ENCODE data around the gene SBF2.

SBF2 gene

DNA sequence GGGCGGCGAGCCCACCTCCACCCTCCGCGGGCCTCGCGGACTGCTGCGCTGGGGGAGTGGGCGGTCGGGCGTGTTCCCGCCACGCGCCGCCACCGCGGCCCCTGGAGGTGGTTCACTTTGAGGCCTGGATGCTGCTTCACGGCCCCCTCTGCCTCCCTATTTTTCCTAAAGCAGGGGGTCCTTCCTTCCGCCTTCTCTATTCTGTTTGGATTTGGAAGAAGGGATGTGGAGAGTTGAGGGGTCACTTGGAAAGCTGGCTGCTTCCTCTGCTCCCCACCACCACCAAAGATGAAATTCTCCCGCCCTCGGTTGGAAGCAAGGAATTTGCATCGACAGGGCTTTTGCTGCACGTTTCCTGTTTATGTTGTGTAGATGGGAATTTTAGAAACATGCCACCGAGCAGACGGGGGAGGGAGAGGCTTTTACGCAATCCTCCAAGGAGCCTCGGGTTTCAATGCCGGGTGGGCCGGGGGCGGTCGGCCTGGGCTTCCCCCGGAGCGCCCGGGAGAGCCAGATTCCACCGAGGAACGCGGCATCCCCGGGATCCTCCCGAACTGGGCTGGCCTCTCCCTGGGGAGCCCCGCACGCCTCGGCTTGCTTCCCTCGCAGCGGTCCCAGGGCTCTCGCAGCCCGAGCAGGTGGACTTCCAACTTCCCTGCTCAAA is 403 bp upstream of the SBF2 start:
- H3K27me3 ChIP-seq (ENCODE audit: control insufficient read depth, insufficient read depth, low read length) = peaks cover 6% of the 10 kb centered on the region; the same call in 1 of the 2 replicates
- 0 out of 2 replicates have a peak, but pooled peaks cover 2% of the 10 kb centered on the region for H3K36me3 ChIP-seq (ENCODE audit: control insufficient read depth, insufficient read depth, low read length)
- no peaks in the 10 kb centered on the region for H3K9me3 ChIP-seq (ENCODE audit: control insufficient read depth, insufficient read depth, low read length)
- H3K27ac ChIP-seq (ENCODE audit: low read depth, low read length) = peak overlapping the region; percentile 94
- peak overlapping the region; percentile 57 for H3K9ac ChIP-seq (ENCODE audit: low read depth, low read length)
- peaks cover 35% of the 10 kb centered on the region for H3K4me1 ChIP-seq (ENCODE audit: control insufficient read depth, insufficient read depth, low read length)
- H3K4me3 ChIP-seq (ENCODE audit: low read depth, low read length) = peak overlapping the region; percentile 87

DNA sequence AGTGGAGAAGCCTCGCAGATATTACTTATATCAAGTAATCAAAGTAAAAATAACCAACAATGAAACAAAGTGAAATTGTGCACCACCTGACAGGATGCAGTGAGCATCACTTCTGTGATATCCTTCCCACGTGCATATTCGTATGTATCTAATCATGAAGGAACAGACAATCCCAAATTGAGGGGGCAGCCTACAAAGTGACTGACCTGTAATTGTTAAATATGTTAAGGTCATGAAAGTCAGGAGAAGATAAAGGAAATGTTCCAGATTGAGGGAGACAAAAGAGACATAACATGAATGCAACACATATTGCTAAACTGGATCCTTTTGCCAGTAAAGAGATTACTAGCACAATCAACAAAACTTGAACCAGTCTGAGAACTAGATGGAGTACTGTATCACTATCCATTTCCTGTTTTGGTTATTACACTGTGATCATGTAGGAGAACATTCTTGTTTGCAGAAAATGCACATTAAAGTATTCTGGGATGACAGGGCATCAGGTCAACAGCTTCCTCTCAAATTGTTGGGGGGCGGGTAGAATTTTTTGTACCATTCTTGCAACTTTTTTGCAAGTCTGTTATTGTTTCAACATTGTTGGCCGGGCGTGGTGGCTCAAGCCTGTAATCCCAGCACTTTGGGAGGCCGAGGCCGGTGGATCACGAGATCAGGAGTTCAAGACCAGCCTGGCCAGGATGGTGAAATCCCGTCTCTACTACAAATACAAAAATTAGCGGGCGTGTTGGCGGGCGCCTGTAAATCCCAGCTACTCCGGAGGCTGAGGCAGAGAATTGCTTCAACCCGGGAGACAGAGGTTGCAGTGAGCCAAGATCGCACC is 2.0 kb downstream of the SBF2 start:
- no peaks in the 10 kb centered on the region for H3K36me3 ChIP-seq (ENCODE audit: control insufficient read depth, insufficient read depth, low read length)
- peaks cover 6% of the 10 kb centered on the region; the same call in 1 of the 2 replicates for H3K27me3 ChIP-seq (ENCODE audit: control insufficient read depth, insufficient read depth, low read length)
- no peak overlapping the region for H3K4me3 ChIP-seq (ENCODE audit: low read depth, low read length)
- H3K27ac ChIP-seq (ENCODE audit: low read depth, low read length) = no peak overlapping the region
- no peak overlapping the region for H3K9ac ChIP-seq (ENCODE audit: low read depth, low read length)
- H3K9me3 ChIP-seq (ENCODE audit: control insufficient read depth, insufficient read depth, low read length) = no peaks in the 10 kb centered on the region
- H3K4me1 ChIP-seq (ENCODE audit: control insufficient read depth, insufficient read depth, low read length) = peaks cover 35% of the 10 kb centered on the region

DNA sequence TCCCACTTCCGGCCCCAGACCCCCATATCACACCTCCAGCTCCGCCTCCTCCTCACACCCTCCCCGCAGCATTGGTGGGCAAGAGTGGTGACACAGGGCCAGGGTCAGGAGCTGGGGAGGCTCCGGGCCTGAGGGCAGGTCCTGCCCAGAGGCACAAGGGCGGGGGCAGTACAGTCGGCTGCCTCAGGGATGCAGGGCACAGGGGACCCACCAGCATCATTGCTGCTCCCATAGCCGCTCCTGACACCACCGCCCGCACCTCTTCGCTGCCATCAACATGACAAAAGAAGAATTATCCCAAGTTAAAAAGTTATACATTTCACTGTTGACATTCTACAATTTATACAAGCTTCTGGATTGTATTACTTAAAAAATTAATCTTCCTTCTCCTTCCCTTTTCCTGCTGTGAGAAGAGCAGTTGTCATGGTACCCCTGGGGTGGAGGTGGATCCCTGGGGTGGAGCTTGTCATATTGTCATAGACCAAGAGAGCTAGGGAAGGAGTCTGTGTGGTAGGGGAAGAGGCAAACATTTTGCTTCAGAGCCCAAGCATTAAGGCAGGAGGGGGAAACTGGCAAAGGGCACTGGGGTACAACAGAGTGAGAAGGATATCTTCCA is 4.1 kb downstream of the SBF2 start:
- H3K4me1 ChIP-seq (ENCODE audit: control insufficient read depth, insufficient read depth, low read length) = peaks cover 24% of the 10 kb centered on the region
- H3K27ac ChIP-seq (ENCODE audit: low read depth, low read length) = no peak overlapping the region
- no peaks in the 10 kb centered on the region for H3K9me3 ChIP-seq (ENCODE audit: control insufficient read depth, insufficient read depth, low read length)
- H3K9ac ChIP-seq (ENCODE audit: low read depth, low read length) = no peak overlapping the region
- H3K4me3 ChIP-seq (ENCODE audit: low read depth, low read length) = no peak overlapping the region
- peaks cover under 1% of the 10 kb centered on the region; the same call in 1 of the 2 replicates for H3K27me3 ChIP-seq (ENCODE audit: control insufficient read depth, insufficient read depth, low read length)
- H3K36me3 ChIP-seq (ENCODE audit: control insufficient read depth, insufficient read depth, low read length) = no peaks in the 10 kb centered on the region

DNA sequence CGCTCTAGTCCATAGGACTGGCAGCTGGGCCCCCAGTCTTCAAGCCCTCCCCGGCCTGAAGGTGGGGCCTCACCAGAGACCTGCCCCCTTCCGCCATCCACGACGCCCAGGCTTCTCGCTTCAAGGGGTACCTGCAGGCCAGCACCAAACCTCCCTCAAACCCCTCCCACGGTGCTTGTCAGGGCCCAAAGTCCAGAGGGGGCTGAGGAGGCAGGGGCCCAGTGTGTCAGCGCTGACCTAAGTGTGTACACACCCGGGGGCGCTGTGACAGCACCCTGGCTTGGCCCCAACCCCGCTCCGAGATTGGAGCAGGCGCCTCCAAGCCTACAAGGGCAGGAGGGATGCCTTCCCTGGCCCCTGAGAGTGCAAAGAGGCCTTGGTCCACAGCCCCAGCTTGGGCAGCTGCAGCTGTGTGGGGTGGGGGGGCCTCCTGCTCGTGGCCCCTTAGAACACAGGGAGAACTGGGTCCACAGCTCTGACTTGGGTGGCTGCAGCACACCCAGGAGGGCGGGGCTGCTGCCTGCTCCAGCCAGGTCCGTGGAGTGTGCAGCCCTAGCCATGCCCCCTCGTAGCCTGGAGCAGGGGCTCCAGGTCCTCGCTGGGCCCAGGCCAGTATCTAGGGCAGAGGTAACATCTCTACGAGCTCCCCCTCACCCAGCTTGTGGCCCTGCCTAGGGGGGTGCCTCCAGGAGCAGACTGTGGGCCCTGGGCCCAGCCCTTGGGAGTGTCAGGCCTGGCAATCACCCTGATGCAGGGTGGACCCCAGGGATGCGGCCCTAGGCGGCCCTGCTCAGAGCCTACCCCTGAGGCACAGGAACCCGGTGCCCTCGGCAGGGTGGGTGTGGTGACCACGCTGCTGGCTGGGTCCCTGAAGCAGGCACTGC is 4.9 kb downstream of the SBF2 start:
- Histone ChIP-seq H3K27me3 (ENCODE audit: control insufficient read depth, insufficient read depth, low read length) (no peaks in the 10 kb centered on the region), H3K9ac (ENCODE audit: low read depth, low read length) (no peak overlapping the region), H3K9me3 (ENCODE audit: control insufficient read depth, insufficient read depth, low read length) (no peaks in the 10 kb centered on the region), H3K4me3 (ENCODE audit: low read depth, low read length) (no peak overlapping the region), H3K36me3 (ENCODE audit: control insufficient read depth, insufficient read depth, low read length) (no peaks in the 10 kb centered on the region), H3K4me1 (ENCODE audit: control insufficient read depth, insufficient read depth, low read length) (peaks cover 23% of the 10 kb centered on the region), H3K27ac (ENCODE audit: low read depth, low read length) (no peak overlapping the region)

DNA sequence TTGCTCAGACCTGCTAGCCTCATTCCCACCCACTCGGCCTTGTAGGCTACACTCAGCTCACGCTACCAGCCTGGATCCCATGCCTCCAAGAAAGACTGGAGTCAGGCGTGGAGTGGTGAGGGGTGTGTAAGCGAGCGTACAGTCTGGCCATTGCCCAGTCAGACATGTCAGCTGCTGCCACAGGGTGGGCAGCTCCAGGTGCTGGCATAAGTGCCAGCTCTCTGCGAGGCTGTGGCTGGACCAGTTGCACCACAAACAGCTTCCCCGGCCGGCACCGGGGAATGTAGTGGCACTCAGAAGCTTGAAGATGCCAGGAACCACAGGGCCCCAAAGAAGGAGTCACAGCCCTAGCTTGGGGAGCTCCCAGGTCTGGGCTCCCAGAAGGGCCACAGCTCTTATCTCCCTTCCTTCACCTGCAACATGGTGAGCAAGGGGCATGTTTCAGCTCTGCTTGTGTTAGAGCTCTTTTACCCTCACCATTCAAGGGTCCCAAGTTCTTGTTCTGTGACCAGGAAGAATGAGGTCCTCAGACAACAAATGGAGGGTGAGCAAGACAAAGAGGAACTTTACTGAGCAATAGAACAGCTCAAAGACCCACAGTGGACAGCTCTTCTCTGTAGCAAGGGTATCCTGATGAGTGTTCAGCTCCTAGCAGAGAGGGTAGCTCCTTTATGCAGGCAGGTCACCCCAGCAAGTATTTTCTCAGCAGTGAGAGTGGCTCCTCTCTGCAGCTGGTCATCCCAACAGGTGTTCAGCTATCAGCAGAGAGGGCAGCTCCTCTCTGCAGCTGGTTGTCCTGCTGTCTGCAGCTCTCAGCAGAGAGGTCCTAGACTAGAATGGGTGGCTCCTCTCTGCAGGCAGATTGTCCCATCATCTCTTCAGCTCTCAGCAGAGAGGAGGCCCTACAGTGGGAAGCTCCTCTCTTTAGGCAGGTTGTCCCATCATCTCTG is 6.0 kb downstream of the SBF2 start:
- Histone ChIP-seq H3K27me3 (ENCODE audit: control insufficient read depth, insufficient read depth, low read length) (no peaks in the 10 kb centered on the region), H3K9ac (ENCODE audit: low read depth, low read length) (no peak overlapping the region), H3K27ac (ENCODE audit: low read depth, low read length) (no peak overlapping the region), H3K9me3 (ENCODE audit: control insufficient read depth, insufficient read depth, low read length) (no peaks in the 10 kb centered on the region), H3K4me1 (ENCODE audit: control insufficient read depth, insufficient read depth, low read length) (peaks cover 20% of the 10 kb centered on the region), H3K4me3 (ENCODE audit: low read depth, low read length) (no peak overlapping the region), H3K36me3 (ENCODE audit: control insufficient read depth, insufficient read depth, low read length) (no peaks in the 10 kb centered on the region)

DNA sequence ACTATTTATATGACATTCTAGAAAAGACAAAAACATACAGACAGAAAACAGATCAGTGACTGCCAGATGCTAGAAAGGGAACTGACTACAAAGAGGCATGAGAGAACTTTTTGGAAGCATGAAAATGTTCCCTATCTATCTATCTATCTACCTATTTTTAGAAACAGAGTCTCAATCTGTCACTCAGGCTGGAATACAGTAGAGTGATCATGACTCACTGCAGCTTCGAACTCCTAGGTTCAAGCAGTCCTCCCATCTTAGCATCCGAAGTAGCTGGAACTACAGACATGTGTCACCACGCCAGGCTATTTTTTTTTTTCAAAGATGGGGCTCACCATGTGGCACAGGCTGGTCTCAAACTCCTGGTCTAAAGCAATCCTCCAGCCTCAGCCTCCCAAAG is 6.9 kb downstream of the SBF2 start:
- H3K4me1 ChIP-seq (ENCODE audit: control insufficient read depth, insufficient read depth, low read length) = peaks cover 15% of the 10 kb centered on the region
- H3K4me3 ChIP-seq (ENCODE audit: low read depth, low read length) = no peak overlapping the region
- no peaks in the 10 kb centered on the region for H3K9me3 ChIP-seq (ENCODE audit: control insufficient read depth, insufficient read depth, low read length)
- no peaks in the 10 kb centered on the region for H3K36me3 ChIP-seq (ENCODE audit: control insufficient read depth, insufficient read depth, low read length)
- H3K9ac ChIP-seq (ENCODE audit: low read depth, low read length) = no peak overlapping the region
- H3K27ac ChIP-seq (ENCODE audit: low read depth, low read length) = no peak overlapping the region
- H3K27me3 ChIP-seq (ENCODE audit: control insufficient read depth, insufficient read depth, low read length) = no peaks in the 10 kb centered on the region

DNA sequence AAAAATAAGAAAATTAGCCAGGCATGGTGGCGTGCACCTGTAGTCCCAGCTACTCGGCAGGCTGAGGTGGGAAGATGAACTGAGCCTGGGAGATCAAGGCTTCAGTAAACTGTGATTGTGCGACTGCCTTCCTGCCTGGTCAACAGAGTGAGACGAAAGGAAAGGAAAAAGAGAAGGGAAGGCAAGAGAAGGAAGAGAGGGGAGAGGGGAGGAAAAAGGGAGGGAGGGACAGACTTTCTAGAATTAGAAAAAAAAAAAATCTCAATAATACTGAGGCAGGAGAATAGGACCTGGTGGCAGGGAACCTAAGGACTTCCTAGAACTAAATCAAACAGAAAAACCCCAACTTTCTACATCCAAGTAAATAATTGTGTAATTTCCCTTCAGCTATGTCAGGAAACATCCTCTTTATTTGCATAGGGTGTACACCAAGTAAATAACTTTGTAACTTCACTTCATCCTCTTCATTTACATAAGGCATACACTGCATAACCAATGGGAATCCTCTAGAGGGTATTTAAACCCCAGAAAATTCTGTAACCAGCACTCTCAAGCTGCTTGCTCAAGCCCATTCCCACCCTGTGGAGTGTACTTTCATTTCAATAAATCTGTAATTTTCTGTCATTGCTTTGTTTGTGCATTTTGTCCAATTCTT is 8.7 kb downstream of the SBF2 start:
- Histone ChIP-seq H3K27me3 (ENCODE audit: control insufficient read depth, insufficient read depth, low read length) (no peaks in the 10 kb centered on the region), H3K9ac (ENCODE audit: low read depth, low read length) (no peak overlapping the region), H3K4me1 (ENCODE audit: control insufficient read depth, insufficient read depth, low read length) (peaks cover 7% of the 10 kb centered on the region; the same call in 1 of the 2 replicates), H3K4me3 (ENCODE audit: low read depth, low read length) (no peak overlapping the region), H3K9me3 (ENCODE audit: control insufficient read depth, insufficient read depth, low read length) (no peaks in the 10 kb centered on the region), H3K27ac (ENCODE audit: low read depth, low read length) (no peak overlapping the region), H3K36me3 (ENCODE audit: control insufficient read depth, insufficient read depth, low read length) (no peaks in the 10 kb centered on the region)

DNA sequence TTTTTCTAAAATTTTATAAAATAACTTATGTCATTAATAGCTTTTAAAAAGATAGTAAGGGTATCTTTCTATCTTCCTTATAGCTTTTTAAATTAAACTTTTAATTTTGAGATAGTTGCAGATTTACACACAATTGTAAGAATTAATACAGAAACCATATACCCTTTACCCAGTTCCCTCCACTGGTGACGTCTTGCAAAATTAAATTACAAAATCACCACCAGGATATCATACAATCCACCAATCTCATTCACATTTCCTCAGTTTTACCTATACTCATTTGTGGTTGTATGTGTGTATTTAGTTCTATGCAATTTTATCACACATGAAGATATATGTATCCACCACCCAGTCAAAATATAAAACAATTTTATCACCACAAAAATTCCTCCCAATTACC is 10.0 kb downstream of the SBF2 start:
- no peaks in the 10 kb centered on the region for H3K27me3 ChIP-seq (ENCODE audit: control insufficient read depth, insufficient read depth, low read length)
- H3K36me3 ChIP-seq (ENCODE audit: control insufficient read depth, insufficient read depth, low read length) = no peaks in the 10 kb centered on the region
- no peak overlapping the region for H3K4me3 ChIP-seq (ENCODE audit: low read depth, low read length)
- H3K27ac ChIP-seq (ENCODE audit: low read depth, low read length) = no peak overlapping the region
- H3K9ac ChIP-seq (ENCODE audit: low read depth, low read length) = no peak overlapping the region
- H3K9me3 ChIP-seq (ENCODE audit: control insufficient read depth, insufficient read depth, low read length) = no peaks in the 10 kb centered on the region
- no peaks in the 10 kb centered on the region for H3K4me1 ChIP-seq (ENCODE audit: control insufficient read depth, insufficient read depth, low read length)

DNA sequence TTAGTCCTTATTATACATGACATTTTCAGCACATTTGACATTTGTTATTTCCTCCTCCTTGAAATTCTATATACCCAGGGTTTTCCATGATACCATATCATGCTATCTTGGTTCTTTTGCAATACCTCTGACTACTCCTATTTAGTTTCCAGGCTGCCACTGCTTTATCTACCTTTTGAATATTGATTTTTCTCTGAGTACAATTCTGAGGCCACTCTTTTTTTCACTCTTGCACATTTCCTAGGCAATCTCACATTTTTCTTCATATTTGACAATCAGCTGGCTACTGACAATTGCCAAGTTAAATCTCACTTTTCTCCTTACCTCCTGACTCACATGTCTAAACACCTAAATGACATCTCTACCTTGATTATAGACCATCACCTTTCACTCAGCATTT is 11.9 kb downstream of the SBF2 start:
- Histone ChIP-seq H3K27me3 (ENCODE audit: control insufficient read depth, insufficient read depth, low read length) (no peaks in the 10 kb centered on the region), H3K9ac (ENCODE audit: low read depth, low read length) (no peak overlapping the region), H3K27ac (ENCODE audit: low read depth, low read length) (no peak overlapping the region), H3K4me1 (ENCODE audit: control insufficient read depth, insufficient read depth, low read length) (peaks cover 4% of the 10 kb centered on the region; the same call in 1 of the 2 replicates), H3K9me3 (ENCODE audit: control insufficient read depth, insufficient read depth, low read length) (no peaks in the 10 kb centered on the region), H3K4me3 (ENCODE audit: low read depth, low read length) (no peak overlapping the region), H3K36me3 (ENCODE audit: control insufficient read depth, insufficient read depth, low read length) (no peaks in the 10 kb centered on the region)
